Prostate gland (tissue), 2 donors: ENCODE results near the gene CDHR1. TPM values are rescaled to one million over a fixed set of nuclear protein-coding genes. Genes with fewer than 3 reads are reported as not detected.
A peak's percentile ranks its signal among the peaks of the same experiment; 100 is the strongest.
"Not testable (repeated sequence)": the region's sequence is repeated elsewhere in the genome, so short reads cannot be mapped to it uniquely, and the experiment has no call there.

Experiments
- DNase-seq: peaks from one replicate; pipeline ENCODE4 v3.0.0-alpha.2; 2019; ENCODE audit warnings: low spot score
- H3K27ac ChIP-seq, 2 donors: fragments of 200-600 bp; sonication (generic); 2 replicates each; pipeline ENCODE4 v1.5.1; 2017 to 2019
- H3K27me3 ChIP-seq: fragments of 200-600 bp; sonication (generic); replicated peaks from 2 replicates; pipeline ENCODE4 v1.5.1; 2019; ENCODE audit not compliant: insufficient read depth
- H3K36me3 ChIP-seq, 2 donors: fragments of 200-600 bp; sonication (generic); 1 replicate in 1 of 2; 2 replicates in 1 of 2; pipeline versions ENCODE4 v1.5.1 to v1.8.1; 2017 to 2019
- H3K4me1 ChIP-seq: fragments of 200-600 bp; sonication (generic); replicated peaks from 2 replicates; pipeline ENCODE4 v1.5.1; 2019
- H3K4me3 ChIP-seq, 2 donors: fragments of 200-600 bp; sonication (generic); 2 replicates each; pipeline ENCODE4 v1.5.1; 2017 to 2019
- H3K9me3 ChIP-seq: fragments of 200-600 bp; sonication (generic); 2 replicates; pipeline ENCODE4 v1.5.1; 2017
- POLR2A ChIP-seq: fragments of 450-650 bp; IDR thresholded peaks from one replicate; pipeline ENCODE4 v1.6.1; 2016; ENCODE audit warnings: antibody characterized with exemption, mild to moderate bottlenecking
- POLR2AphosphoS5 ChIP-seq: sonication (generic); formaldehyde crosslinking; IDR thresholded peaks from one replicate; pipeline ENCODE4 v1.6.1; 2017; ENCODE audit warnings: antibody characterized with exemption
- WGBS: methylation state at CpG from one replicate; pipeline ENCODE4 v1.1.5; 2018; 5-methylcytosine and 5-hydroxymethylcytosine counted together
- intact Hi-C: fragments of 100-400 bp; cut with DNase I; formaldehyde crosslinking; loops from one replicate; pipeline ENCODE4 v1.14.2; 2022
- total RNA-seq, 2 donors: library from RNA; depleted of rRNA; stranded (reverse); fragments of >200 nt; gene quantifications; one replicate each; pipeline ENCODE4 v1.1.0, GENCODE V29; 2016
- TF ChIP-seq, protein P1 (sequence below), 4 experiments: fragments of 200-600 bp in 2 of 4; fragments of 450-650 bp in 2 of 4; sonication (generic) in 2 of 4; IDR thresholded peaks; 1 replicate in 3 of 4; 2 replicates in 1 of 4; pipeline ENCODE4 v1.5.1; 2016 to 2019; ENCODE audit warnings: antibody characterized with exemption in 4 of 4, mild to moderate bottlenecking in 2 of 4, moderate library complexity in 2 of 4

The CDHR1 gene
- total RNA-seq, result under 1 TPM; 0.45 to 0.82 TPM

DNA sequence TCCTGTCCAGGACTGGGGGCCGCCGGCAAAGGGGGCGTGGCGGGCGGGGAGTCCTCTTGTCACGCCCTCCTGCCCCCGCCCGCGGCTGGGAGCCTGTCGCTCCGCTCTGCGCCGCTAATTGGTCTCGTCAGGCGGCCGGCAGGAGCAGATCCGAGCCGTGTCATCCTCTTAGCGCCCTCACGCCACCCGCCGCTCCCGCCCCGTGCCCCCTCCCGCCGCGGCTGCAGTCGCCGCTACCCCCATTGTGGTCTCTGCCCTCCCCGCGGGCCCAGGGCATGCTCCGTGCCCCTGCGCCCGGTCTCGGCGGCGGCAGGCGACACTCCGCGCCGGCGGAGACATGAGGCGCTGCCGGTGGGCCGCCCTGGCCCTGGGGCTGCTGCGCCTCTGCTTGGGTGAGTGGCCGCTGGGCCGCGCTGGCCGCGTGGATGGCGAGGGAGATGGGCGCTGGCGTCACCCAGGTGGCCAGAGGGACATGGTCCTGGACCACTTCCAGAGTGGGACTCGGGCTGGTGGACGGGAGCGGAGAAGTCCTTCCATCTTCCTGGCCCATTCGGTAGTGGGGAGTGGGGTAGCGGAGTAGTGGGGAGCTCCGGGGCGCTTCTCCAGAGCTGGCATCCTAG lies at the start of gene CDHR1:
CDHR1 (plus strand) TSS at position 114 of the 620 bp plus-strand sequence; CDS start at position 338, 224 bp downstream.
- no peak for DNase-seq
- H3K4me1 ChIP-seq, result no peaks in the 10 kb centered on the region
- H3K9me3 ChIP-seq, result no peaks in the 10 kb centered on the region
- no peak for TF ChIP-seq POLR2A
- TF ChIP-seq, protein P1, sequence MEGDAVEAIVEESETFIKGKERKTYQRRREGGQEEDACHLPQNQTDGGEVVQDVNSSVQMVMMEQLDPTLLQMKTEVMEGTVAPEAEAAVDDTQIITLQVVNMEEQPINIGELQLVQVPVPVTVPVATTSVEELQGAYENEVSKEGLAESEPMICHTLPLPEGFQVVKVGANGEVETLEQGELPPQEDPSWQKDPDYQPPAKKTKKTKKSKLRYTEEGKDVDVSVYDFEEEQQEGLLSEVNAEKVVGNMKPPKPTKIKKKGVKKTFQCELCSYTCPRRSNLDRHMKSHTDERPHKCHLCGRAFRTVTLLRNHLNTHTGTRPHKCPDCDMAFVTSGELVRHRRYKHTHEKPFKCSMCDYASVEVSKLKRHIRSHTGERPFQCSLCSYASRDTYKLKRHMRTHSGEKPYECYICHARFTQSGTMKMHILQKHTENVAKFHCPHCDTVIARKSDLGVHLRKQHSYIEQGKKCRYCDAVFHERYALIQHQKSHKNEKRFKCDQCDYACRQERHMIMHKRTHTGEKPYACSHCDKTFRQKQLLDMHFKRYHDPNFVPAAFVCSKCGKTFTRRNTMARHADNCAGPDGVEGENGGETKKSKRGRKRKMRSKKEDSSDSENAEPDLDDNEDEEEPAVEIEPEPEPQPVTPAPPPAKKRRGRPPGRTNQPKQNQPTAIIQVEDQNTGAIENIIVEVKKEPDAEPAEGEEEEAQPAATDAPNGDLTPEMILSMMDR (IDR thresholded peaks at IDR 0.05), result no peak
- TF ChIP-seq POLR2AphosphoS5, result no peak
- peak within 1 kb of the TSS; percentile 33 to 42 for H3K4me3 ChIP-seq
- no peak within 1 kb of the TSS for H3K27ac ChIP-seq
- WGBS, result 1% methylated on average over 30 of the region's 61 CpGs
- H3K36me3 ChIP-seq, result no peaks in the 10 kb centered on the region
- peaks cover 5% of the 10 kb centered on the region for H3K27me3 ChIP-seq
- intact Hi-C loops, result no loop called here

DNA sequence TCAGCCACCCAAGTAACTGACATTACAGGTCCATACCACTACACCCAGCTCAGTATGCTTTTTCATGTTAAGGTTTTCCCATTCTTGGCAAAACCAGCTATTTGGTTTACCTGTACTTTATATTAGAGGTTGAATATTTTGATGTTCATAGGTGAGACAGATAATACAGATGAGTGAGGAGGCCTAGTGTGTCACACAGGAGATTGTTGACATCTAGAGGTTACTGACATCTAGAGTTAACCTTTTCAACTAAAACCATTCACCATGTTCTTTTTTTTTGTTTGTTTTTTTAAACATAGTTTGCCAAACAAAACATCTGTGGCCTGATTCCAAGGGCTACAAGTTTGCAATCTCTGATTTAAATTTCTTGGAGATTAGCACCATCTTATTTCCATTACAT lies 47.0 kb upstream of the CDHR1 start:
- Histone ChIP-seq H3K4me3 (no peak overlapping the region), H3K27me3 (no peaks in the 10 kb centered on the region), H3K9me3 (no peaks in the 10 kb centered on the region), H3K4me1 (no peaks in the 10 kb centered on the region), H3K36me3 (peaks cover 10 to 17% of the 10 kb centered on the region in 2 donors), H3K27ac (no peak overlapping the region)
- intact Hi-C loops, result no loop called here
- TF ChIP-seq POLR2A (no peak), POLR2AphosphoS5 (no peak)
- DNase-seq, result no peak

DNA sequence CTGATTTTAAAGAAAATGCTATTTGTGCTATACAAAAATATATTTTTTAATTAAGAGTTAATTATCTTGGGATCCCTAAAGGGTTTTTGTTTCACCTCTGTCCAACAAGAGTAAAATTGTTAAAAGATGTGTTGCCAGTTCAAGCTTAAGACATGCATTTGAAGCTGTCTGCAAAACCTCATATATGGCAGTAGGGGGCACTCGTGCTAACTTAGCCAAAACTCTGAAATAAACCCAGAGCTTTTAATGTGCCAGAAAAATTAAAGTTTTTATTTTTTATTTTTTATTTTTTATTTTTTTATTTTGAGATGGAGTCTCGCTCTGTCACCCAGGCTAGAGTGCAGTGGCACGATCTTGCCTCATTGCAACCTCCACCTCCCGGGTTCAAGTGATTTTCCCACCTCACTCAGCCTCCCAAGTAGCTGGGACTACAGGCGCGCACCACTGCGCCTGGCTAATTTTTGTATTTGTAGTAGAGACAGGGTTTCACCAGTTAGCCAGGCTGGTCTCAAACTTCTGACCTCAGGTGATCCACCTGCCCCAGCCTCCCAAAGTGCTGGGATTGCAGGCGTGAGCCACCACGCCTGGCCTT lies 46.2 kb upstream of the CDHR1 start:
- DNase-seq, H3K4me1 ChIP-seq, H3K4me3 ChIP-seq, H3K9me3 ChIP-seq, intact Hi-C loops, H3K27ac ChIP-seq, H3K27me3 ChIP-seq: not testable (repeated sequence)
- H3K36me3 ChIP-seq, result peaks cover 10 to 12% of the 10 kb centered on the region in 2 donors
- TF ChIP-seq, protein P1 (IDR thresholded peaks at IDR 0.05), result peak; percentile 17 to 64 (median 40)
- WGBS, result 88% methylated on average over 9 of the region's 9 CpGs

DNA sequence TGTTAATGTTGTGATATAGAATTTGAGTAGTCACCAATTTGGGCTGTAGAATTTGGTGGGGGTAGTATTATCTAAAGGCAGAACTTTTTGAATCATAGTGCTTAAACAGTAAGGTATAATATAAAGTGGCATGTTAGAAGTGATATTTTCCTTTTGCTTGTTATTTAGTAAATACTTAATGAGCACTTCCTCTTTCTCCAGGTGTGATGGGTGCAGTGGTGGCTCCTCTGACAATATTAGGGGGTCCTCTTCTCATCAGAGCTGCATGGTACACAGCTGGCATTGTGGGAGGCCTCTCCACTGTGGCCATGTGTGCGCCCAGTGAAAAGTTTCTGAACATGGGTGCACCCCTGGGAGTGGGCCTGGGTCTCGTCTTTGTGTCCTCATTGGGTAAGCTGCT lies 44.5 kb upstream of the CDHR1 start:
- peaks cover 4 to 10% of the 10 kb centered on the region in 2 donors for H3K36me3 ChIP-seq
- intact Hi-C loops, result no loop called here
- no peak for DNase-seq
- H3K9me3 ChIP-seq, result no peaks in the 10 kb centered on the region
- H3K27ac ChIP-seq, result no peak overlapping the region
- no peaks in the 10 kb centered on the region for H3K27me3 ChIP-seq
- no peak overlapping the region for H3K4me3 ChIP-seq
- TF ChIP-seq POLR2AphosphoS5, result no peak
- TF ChIP-seq, protein P1 (IDR thresholded peaks at IDR 0.05), result no peak
- no peak for TF ChIP-seq POLR2A
- 90% methylated on average over 2 of the region's 2 CpGs for WGBS
- no peaks in the 10 kb centered on the region for H3K4me1 ChIP-seq

DNA sequence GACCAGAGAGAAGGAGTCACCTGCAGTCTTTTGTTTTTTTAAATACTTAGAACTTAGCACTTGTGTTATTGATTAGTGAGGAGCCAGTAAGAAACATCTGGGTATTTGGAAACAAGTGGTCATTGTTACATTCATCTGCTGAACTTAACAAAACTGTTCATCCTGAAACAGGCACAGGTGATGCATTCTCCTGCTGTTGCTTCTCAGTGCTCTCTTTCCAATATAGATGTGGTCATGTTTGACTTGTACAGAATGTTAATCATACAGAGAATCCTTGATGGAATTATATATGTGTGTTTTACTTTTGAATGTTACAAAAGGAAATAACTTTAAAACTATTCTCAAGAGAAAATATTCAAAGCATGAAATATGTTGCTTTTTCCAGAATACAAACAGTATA lies 41.6 kb upstream of the CDHR1 start:
- intact Hi-C loops, result no loop called here
- no peak overlapping the region for H3K27ac ChIP-seq
- no peaks in the 10 kb centered on the region for H3K27me3 ChIP-seq
- no peaks in the 10 kb centered on the region for H3K9me3 ChIP-seq
- TF ChIP-seq, protein P1 (IDR thresholded peaks at IDR 0.05), result no peak
- no peak for TF ChIP-seq POLR2AphosphoS5
- TF ChIP-seq POLR2A, result no peak
- peaks cover 0 to 10% of the 10 kb centered on the region in 2 donors for H3K36me3 ChIP-seq
- no peak overlapping the region for H3K4me3 ChIP-seq
- DNase-seq, result no peak
- no peaks in the 10 kb centered on the region for H3K4me1 ChIP-seq
